PC-9 (cell line): ENCODE results near the gene SETDB2. TPM values are rescaled to one million over a fixed set of nuclear protein-coding genes. Genes with fewer than 3 reads are reported as not detected.

Experiments used
- BruUV-seq: library from RNA; stranded (reverse); fragments of 400-500 nt; replicated peaks from 2 replicates; lab custom pipeline; 2021; lab: Mats Ljungman, UMichigan
- CTCF ChIA-PET: fragments of 300-600 bp; sonication (Branson Sonifier 250); formaldehyde crosslinking; loops from one replicate; lab custom pipeline; 2022; ENCODE audit warnings: antibody characterized with exemption; lab: Charles Lee
- POLR2A ChIA-PET: fragments of 300-600 bp; sonication (Branson Sonifier 250); formaldehyde crosslinking; loops from one replicate; lab custom pipeline; 2022; ENCODE audit warnings: antibody characterized with exemption; ENCODE audit not compliant: unreplicated experiment; lab: Charles Lee
- DNase-seq, 2 experiments: peaks; one replicate each; pipeline versions ENCODE4 v3.0.0 to v3.0.0-alpha.2; 2015 to 2022; ENCODE audit warnings: mixed read lengths in 1 of 2
- H2AFZ ChIP-seq: fragments of 200-600 bp; sonication (generic); 2 replicates; pipeline ENCODE4 v1.8.1; 2017; ENCODE audit warnings: antibody characterized with exemption
- H3F3A ChIP-seq: fragments of 200-600 bp; sonication (generic); 2 replicates; pipeline ENCODE4 v1.8.1; 2017; ENCODE audit warnings: antibody characterized with exemption, mild to moderate bottlenecking, low read depth; ENCODE audit not compliant: insufficient read depth
- H3K27ac ChIP-seq: fragments of 200-600 bp; sonication (generic); 2 replicates; pipeline ENCODE4 v1.6.1; 2016; ENCODE audit warnings: mixed run types
- H3K27me3 ChIP-seq: fragments of 200-600 bp; sonication (generic); 2 replicates; pipeline ENCODE4 v1.6.1; 2016; ENCODE audit warnings: low read depth, mixed run types; ENCODE audit not compliant: insufficient read depth
- H3K36me3 ChIP-seq: fragments of 200-600 bp; sonication (generic); 2 replicates; pipeline ENCODE4 v1.6.1; 2016; ENCODE audit warnings: low read depth, mixed run types
- H3K4me1 ChIP-seq: fragments of 200-600 bp; sonication (generic); replicated peaks from 2 replicates; pipeline ENCODE4 v1.6.1; 2016; ENCODE audit warnings: mixed run types; ENCODE audit not compliant: insufficient read depth
- H3K4me2 ChIP-seq: fragments of 200-600 bp; sonication (generic); 2 replicates; pipeline ENCODE4 v1.6.1; 2017; ENCODE audit warnings: mixed run types
- H3K4me3 ChIP-seq: fragments of 200-600 bp; sonication (generic); 2 replicates; pipeline ENCODE4 v1.6.1; 2016; ENCODE audit warnings: mixed run types
- H3K79me2 ChIP-seq: fragments of 200-600 bp; sonication (generic); 2 replicates; pipeline ENCODE4 v1.6.1; 2017; ENCODE audit warnings: low read depth, mixed run types
- H3K9me2 ChIP-seq: fragments of 200-600 bp; sonication (generic); 2 replicates; pipeline ENCODE4 v1.8.1; 2017; ENCODE audit warnings: mild to moderate bottlenecking; ENCODE audit not compliant: insufficient read depth
- H3K9me3 ChIP-seq: fragments of 200-600 bp; sonication (generic); 2 replicates; pipeline ENCODE4 v1.8.1; 2016; ENCODE audit warnings: low read depth; ENCODE audit not compliant: insufficient read depth
- H4K20me1 ChIP-seq: fragments of 200-600 bp; sonication (generic); 2 replicates; pipeline ENCODE4 v1.8.1; 2017; ENCODE audit not compliant: insufficient read depth
- CTCF ChIP-seq: fragments of 200-600 bp; sonication (generic); conservative IDR thresholded peaks from 2 replicates; pipeline ENCODE4 v1.6.1; 2017; ENCODE audit warnings: mixed run types, antibody characterized with exemption, mild to moderate bottlenecking, moderate library complexity
- EZH2 ChIP-seq: fragments of 200-600 bp; sonication (generic); IDR thresholded peaks from 2 replicates; pipeline ENCODE4 v1.8.0; 2017; ENCODE audit warnings: antibody characterized with exemption, low read depth
- intact Hi-C: fragments of 100-400 bp; cut with micrococcal nuclease; formaldehyde crosslinking; loops from one replicate; pipeline ENCODE4 v1.10.0; 2022; ENCODE audit not compliant: unreplicated experiment
- total RNA-seq: library from RNA; stranded (reverse); gene quantifications from 2 replicates; pipeline ENCODE4 v1.2.3, GENCODE V29; 2021

The SETDB2 gene
- total RNA-seq, 1 experiment from 2014 or later: 6.9 TPM

GRCh38 chr13:49441846-49442245 is 2.2 kb upstream of the SETDB2 start:
- no peaks in the 10 kb centered on the region for H3K9me2 ChIP-seq
- H3K4me2 ChIP-seq: no peak overlapping the region
- H2AFZ ChIP-seq: no peak overlapping the region
- intact Hi-C loops: loop anchor here (5.0 kb wide), 2 partner anchors 195 to 330 kb away; partner anchors contain the start of gene CDADC1
- H3K9me3 ChIP-seq: no peaks in the 10 kb centered on the region
- ChIA-PET CTCF (no interaction called here), POLR2A (no interaction called here)
- no peaks in the 10 kb centered on the region for H4K20me1 ChIP-seq
- DNase-seq: no peak
- H3K79me2 ChIP-seq: peaks cover 7% of the 10 kb centered on the region; the same call in 1 of the 2 replicates
- no TSS peak for BruUV-seq
- H3K36me3 ChIP-seq: no peaks in the 10 kb centered on the region
- H3K27ac ChIP-seq: no peak overlapping the region
- peaks cover 20% of the 10 kb centered on the region for H3F3A ChIP-seq
- no peak overlapping the region for H3K4me3 ChIP-seq
- no peaks in the 10 kb centered on the region for H3K27me3 ChIP-seq
- peaks cover 6% of the 10 kb centered on the region; the same call in 1 of the 2 replicates for H3K4me1 ChIP-seq
- TF ChIP-seq CTCF (no peak), EZH2 (no peak)

GRCh38 chr13:49443357-49443703 is 744 bp upstream of the SETDB2 start:
- no peak for DNase-seq
- H3K36me3 ChIP-seq: no peaks in the 10 kb centered on the region
- H3K9me2 ChIP-seq: no peaks in the 10 kb centered on the region
- peak overlapping the region; percentile 65 for H3K27ac ChIP-seq
- H3K4me2 ChIP-seq: peak overlapping the region; percentile 93
- BruUV-seq: TSS peak; percentile 81
- peaks cover 22% of the 10 kb centered on the region; the same call in 1 of the 2 replicates for H3K79me2 ChIP-seq
- CTCF ChIA-PET: interaction anchor here (0.6 to 1.4 kb wide), 5 partner anchors 10 to 1362 kb away, joined by 3 to 13 read pairs (median 4); no protein-coding TSS in a partner anchor
- H3K4me3 ChIP-seq: peak overlapping the region; percentile 66
- intact Hi-C loops: loop anchor here (5.0 kb wide), 2 partner anchors 196 to 331 kb away; partner anchors contain the start of gene CDADC1
- H3K4me1 ChIP-seq: peaks cover 6% of the 10 kb centered on the region; the same call in 1 of the 2 replicates
- no peaks in the 10 kb centered on the region for H3K9me3 ChIP-seq
- H3K27me3 ChIP-seq: no peaks in the 10 kb centered on the region
- H3F3A ChIP-seq: peaks cover 20% of the 10 kb centered on the region
- peak overlapping the region; percentile 86 for H2AFZ ChIP-seq
- no peak for TF ChIP-seq EZH2
- TF ChIP-seq CTCF: no peak
- POLR2A ChIA-PET: interaction anchor here (0.5 to 0.8 kb wide), 6 partner anchors 27 to 467 kb away, joined by 3 to 12 read pairs (median 6); no protein-coding TSS in a partner anchor
- no peaks in the 10 kb centered on the region for H4K20me1 ChIP-seq

- Histone ChIP-seq H3K27ac (peak overlapping the region; percentile 71), H3K79me2 (peaks cover 23% of the 10 kb centered on the region; the same call in 1 of the 2 replicates), H3K9me2 (no peaks in the 10 kb centered on the region), H3K27me3 (no peaks in the 10 kb centered on the region), H3K9me3 (no peaks in the 10 kb centered on the region), H2AFZ (peak overlapping the region; percentile 96), H3K4me2 (peak overlapping the region; percentile 93), H4K20me1 (no peaks in the 10 kb centered on the region), H3F3A (peaks cover 20% of the 10 kb centered on the region), H3K4me3 (peak overlapping the region; percentile 77), H3K36me3 (no peaks in the 10 kb centered on the region), H3K4me1 (peaks cover 6% of the 10 kb centered on the region; the same call in 1 of the 2 replicates)
- TF ChIP-seq CTCF (no peak), EZH2 (no peak)
- intact Hi-C loops: loop anchor here (1.0 to 5.0 kb wide), 5 partner anchors 50 to 332 kb away; partner anchors contain the start of genes CDADC1, PHF11 and RCBTB1
- CTCF ChIA-PET: interaction anchor here (1.2 kb wide), 1 partner anchor 162 kb away, joined by 3 read pairs; no protein-coding TSS in a partner anchor
- TSS peak; percentile 60 for BruUV-seq
- POLR2A ChIA-PET: interaction anchor here (0.6 to 0.9 kb wide), 9 partner anchors 44 to 1453 kb away, joined by 3 to 8 read pairs (median 4); partner anchors contain the start of genes KPNA3 and PHF11
- peak; percentile 13 to 52 for DNase-seq
Measured at GRCh38 chr13:49444524-49445395, 686 bp downstream of the SETDB2 start.
